A549 (cell line): ENCODE measurements around the gene SLC33A1. TPM values are rescaled to one million over a fixed set of nuclear protein-coding genes. Genes with fewer than 3 reads are reported as not detected.

ENCODE experiments used
- ATAC-seq, 2 experiments: fragments of 200-7000 bp in 1 of 2; fragments of >200 bp in 1 of 2; cut with Nextera tagmentation in 1 of 2; cut with Tn5 transposase in 1 of 2; 3 replicates each; pipeline versions ENCODE4 v1.8.0 to v1.9.1; 2018 to 2020; ENCODE audit warnings: mild to moderate bottlenecking in 1 of 2, moderate library complexity in 1 of 2
- CTCF ChIA-PET: fragments of 300-600 bp; sonication (Branson Sonifier 250); formaldehyde crosslinking; extraction: SDS; loops from one replicate; lab custom pipeline; 2021; ENCODE audit warnings: antibody characterized with exemption, inconsistent platforms; lab: Yijun Ruan, JAX
- POLR2A ChIA-PET: fragments of 350-600 bp; formaldehyde crosslinking; extraction: SDS; loops from one replicate; lab custom pipeline; 2021; ENCODE audit warnings: antibody characterized with exemption, inconsistent platforms; lab: Yijun Ruan, JAX
- DNase-seq, 2 experiments: peaks; one replicate each; pipeline versions ENCODE4 v3.0.0 to v3.0.0-alpha.2; 2011 to 2016; ENCODE audit warnings: low read depth in 1 of 2, low spot score in 1 of 2
- FAIRE-seq: peaks from 2 replicates; lab custom pipeline; 2011; peaks lifted over from hg19 to GRCh38; lab: Jason Lieb, UNC
- H3K27ac ChIP-seq, 2 experiments: fragments of >200 bp; sonication (Bioruptor Twin); formaldehyde crosslinking; 3 replicates each; pipeline ENCODE4 v1.5.1; 2016 to 2017
- H3K4me1 ChIP-seq: fragments of >200 bp; sonication (Bioruptor Twin); formaldehyde crosslinking; 3 replicates; pipeline ENCODE4 v1.6.1; 2016
- H3K4me2 ChIP-seq: fragments of >200 bp; sonication (Bioruptor Twin); formaldehyde crosslinking; 3 replicates; pipeline ENCODE4 v1.6.1; 2016
- H3K4me3 ChIP-seq: fragments of >200 bp; sonication (Bioruptor Twin); formaldehyde crosslinking; 3 replicates; pipeline ENCODE4 v1.5.1; 2016
- H3K9me3 ChIP-seq: fragments of >200 bp; sonication (Bioruptor Twin); formaldehyde crosslinking; 3 replicates; pipeline ENCODE4 v1.6.1; 2016
- CBX2 ChIP-seq: fragments of 200-600 bp; sonication (generic); IDR thresholded peaks from 2 replicates; pipeline ENCODE4 v1.6.1; 2016; ENCODE audit warnings: low read depth, mild to moderate bottlenecking, borderline replicate concordance
- CBX8 ChIP-seq: fragments of 200-600 bp; sonication (generic); IDR thresholded peaks from 2 replicates; pipeline ENCODE4 v1.6.1; 2016
- CHD2 ChIP-seq: fragments of 150-350 bp; IDR thresholded peaks from 2 replicates; pipeline ENCODE4 v1.6.1; 2014; ENCODE audit warnings: low read length; ENCODE audit not compliant: partially characterized antibody
- FOSB ChIP-seq: fragments of 250-450 bp; sonication (Bioruptor Pico); IDR thresholded peaks from 2 replicates; pipeline ENCODE4 v1.5.0; 2020; ENCODE audit warnings: mild to moderate bottlenecking, moderate library complexity
- FOSL2 ChIP-seq, 2 experiments: fragments of 450-650 bp in 1 of 2; fragments of >200 bp in 1 of 2; sonication (Bioruptor Twin) in 1 of 2; formaldehyde crosslinking; IDR thresholded peaks; 2 replicates each; pipeline versions ENCODE4 v1.5.0 to v1.6.1; 2016 to 2020; ENCODE audit warnings: mild to moderate bottlenecking in 1 of 2, moderate library complexity in 1 of 2
- JUN ChIP-seq, 2 experiments: fragments of >200 bp; sonication (Bioruptor Twin); formaldehyde crosslinking; IDR thresholded peaks; 2 replicates in 1 of 2; 3 replicates in 1 of 2; pipeline ENCODE4 v1.6.1; 2016 to 2017
- JUNB ChIP-seq: fragments of >200 bp; sonication (Bioruptor Twin); formaldehyde crosslinking; IDR thresholded peaks from 2 replicates; pipeline ENCODE4 v1.6.1; 2016
- KDM1A ChIP-seq: fragments of 200-600 bp; sonication (generic); IDR thresholded peaks from 2 replicates; pipeline ENCODE4 v1.6.1; 2016; ENCODE audit warnings: low read depth, mild to moderate bottlenecking
- KDM5A ChIP-seq: fragments of 200-600 bp; sonication (generic); IDR thresholded peaks from 2 replicates; pipeline ENCODE4 v1.6.1; 2016; ENCODE audit warnings: antibody characterized with exemption, mild to moderate bottlenecking
- MAZ ChIP-seq: fragments of 150-350 bp; IDR thresholded peaks from 2 replicates; pipeline ENCODE4 v1.6.1; 2014; ENCODE audit warnings: antibody characterized with exemption, low read depth, low read length, borderline replicate concordance
- MYC ChIP-seq: IDR thresholded peaks from 2 replicates; pipeline ENCODE4 v1.6.1; 2012; ENCODE audit warnings: mild to moderate bottlenecking, inconsistent platforms, low read length, improper control_type of control experiment, borderline replicate concordance
- NPAS2 ChIP-seq: fragments of 250-450 bp; sonication (Bioruptor Pico); IDR thresholded peaks from 2 replicates; pipeline ENCODE4 v1.8.0; 2022; ENCODE audit warnings: mild to moderate bottlenecking, moderate library complexity, borderline replicate concordance
- NR3C1 ChIP-seq: fragments of >200 bp; sonication (Bioruptor Twin); formaldehyde crosslinking; IDR thresholded peaks from 3 replicates; pipeline ENCODE4 v1.6.1; 2017
- RARB ChIP-seq: fragments of 250-450 bp; sonication (Bioruptor Pico); IDR thresholded peaks from 2 replicates; pipeline ENCODE4 v1.8.0; 2021; ENCODE audit warnings: mild to moderate bottlenecking, moderate library complexity
- TFCP2L1 ChIP-seq: fragments of 250-450 bp; sonication (Bioruptor Pico); IDR thresholded peaks from 2 replicates; pipeline ENCODE4 v1.5.0; 2021; ENCODE audit warnings: mild to moderate bottlenecking
- TP53 ChIP-seq: fragments of 250-450 bp; sonication (Bioruptor Pico); IDR thresholded peaks from 2 replicates; pipeline ENCODE4 v1.5.0; 2021; ENCODE audit warnings: mild to moderate bottlenecking, moderate library complexity
- ZC3H11A ChIP-seq: fragments of 450-650 bp; IDR thresholded peaks from 2 replicates; pipeline ENCODE4 v1.6.1; 2014; ENCODE audit warnings: antibody characterized with exemption, mild to moderate bottlenecking
- ZFP36 ChIP-seq: fragments of 450-650 bp; IDR thresholded peaks from 2 replicates; pipeline ENCODE4 v1.6.1; 2014; ENCODE audit warnings: borderline replicate concordance; ENCODE audit not compliant: partially characterized antibody
- ZSCAN20 ChIP-seq: fragments of 250-450 bp; sonication (Bioruptor Pico); IDR thresholded peaks from 2 replicates; pipeline ENCODE4 v1.8.0; 2022; ENCODE audit warnings: mild to moderate bottlenecking, moderate library complexity
- WGBS: methylation state at CpG from one replicate; pipeline ENCODE4 v1.1.6; 2017; ENCODE audit errors: missing lambda C conversion rate; 5-methylcytosine and 5-hydroxymethylcytosine counted together
- polyA plus RNA-seq, 4 experiments: library from polyadenylated mRNA; depleted of rRNA in 3 of 4; stranded (reverse); fragments of >200 nt; fragmentation: RNase III in 1 of 4; extraction: RNeasy Plus Mini Kit Qiagen cat#74134 plus additional on column Dnase treatment in 1 of 4; gene quantifications; 2 replicates in 3 of 4; 3 replicates in 1 of 4; pipeline ENCODE4 v1.2.3, GENCODE V29; 2011 to 2017
- TF ChIP-seq, protein P1 (sequence below): fragments of 250-450 bp; sonication (Bioruptor Pico); IDR thresholded peaks from 2 replicates; pipeline ENCODE4 v1.5.0; 2021; ENCODE audit warnings: mild to moderate bottlenecking, moderate library complexity, borderline replicate concordance
- TF ChIP-seq, protein P2 (sequence below): fragments of 450-650 bp; IDR thresholded peaks from 2 replicates; pipeline ENCODE4 v1.6.1; 2014; ENCODE audit warnings: antibody characterized with exemption
- TF ChIP-seq, protein P3 (sequence below): fragments of >200 bp; sonication (Bioruptor Twin); formaldehyde crosslinking; IDR thresholded peaks from 3 replicates; pipeline ENCODE4 v1.5.1; 2016

Gene SLC33A1
- polyA plus RNA-seq, 2 of the 4 experiments (the other 2 are of a cell fraction): 17.0 to 42.6 TPM

DNA sequence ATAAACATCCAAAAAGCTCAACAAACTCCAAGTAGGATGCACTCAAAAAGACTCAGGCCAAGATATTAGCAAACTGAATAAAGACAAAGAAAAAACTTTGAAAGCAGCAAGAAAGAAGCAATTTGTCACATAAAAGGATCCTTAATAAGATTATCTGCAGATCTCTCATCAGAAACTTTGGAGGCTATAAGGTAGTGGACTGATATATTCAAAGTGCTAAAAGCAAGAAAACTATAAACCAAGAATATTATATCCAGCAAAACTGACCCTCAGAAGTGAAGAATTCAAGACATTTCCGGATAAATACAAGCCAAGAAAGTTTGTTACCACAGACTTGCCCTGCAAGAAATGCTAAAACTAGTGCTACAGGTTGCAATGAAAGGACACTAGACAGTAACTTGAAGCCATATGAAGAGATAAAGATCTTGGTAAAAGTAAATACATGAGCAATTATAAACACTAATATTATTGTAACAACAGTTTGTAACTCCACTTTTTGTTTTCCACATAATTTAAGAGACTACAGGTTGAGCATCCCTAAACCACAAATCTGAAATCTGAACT lies 71.8 kb downstream of the SLC33A1 start:
- WGBS: 97% methylated on average over 1 of the region's 1 CpG
- TF ChIP-seq TFCP2L1 (CRISPR knock-in tag): no peak
- no peak for TF ChIP-seq NPAS2 (CRISPR knock-in tag)
- TF ChIP-seq KDM1A: no peak
- TF ChIP-seq, protein P1, sequence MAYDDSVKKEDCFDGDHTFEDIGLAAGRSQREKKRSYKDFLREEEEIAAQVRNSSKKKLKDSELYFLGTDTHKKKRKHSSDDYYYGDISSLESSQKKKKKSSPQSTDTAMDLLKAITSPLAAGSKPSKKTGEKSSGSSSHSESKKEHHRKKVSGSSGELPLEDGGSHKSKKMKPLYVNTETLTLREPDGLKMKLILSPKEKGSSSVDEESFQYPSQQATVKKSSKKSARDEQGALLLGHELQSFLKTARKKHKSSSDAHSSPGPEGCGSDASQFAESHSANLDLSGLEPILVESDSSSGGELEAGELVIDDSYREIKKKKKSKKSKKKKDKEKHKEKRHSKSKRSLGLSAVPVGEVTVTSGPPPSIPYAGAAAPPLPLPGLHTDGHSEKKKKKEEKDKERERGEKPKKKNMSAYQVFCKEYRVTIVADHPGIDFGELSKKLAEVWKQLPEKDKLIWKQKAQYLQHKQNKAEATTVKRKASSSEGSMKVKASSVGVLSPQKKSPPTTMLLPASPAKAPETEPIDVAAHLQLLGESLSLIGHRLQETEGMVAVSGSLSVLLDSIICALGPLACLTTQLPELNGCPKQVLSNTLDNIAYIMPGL (CRISPR knock-in tag): no peak
- TF ChIP-seq, protein P2, sequence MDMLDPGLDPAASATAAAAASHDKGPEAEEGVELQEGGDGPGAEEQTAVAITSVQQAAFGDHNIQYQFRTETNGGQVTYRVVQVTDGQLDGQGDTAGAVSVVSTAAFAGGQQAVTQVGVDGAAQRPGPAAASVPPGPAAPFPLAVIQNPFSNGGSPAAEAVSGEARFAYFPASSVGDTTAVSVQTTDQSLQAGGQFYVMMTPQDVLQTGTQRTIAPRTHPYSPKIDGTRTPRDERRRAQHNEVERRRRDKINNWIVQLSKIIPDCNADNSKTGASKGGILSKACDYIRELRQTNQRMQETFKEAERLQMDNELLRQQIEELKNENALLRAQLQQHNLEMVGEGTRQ: no peak
- TF ChIP-seq MAZ: no peak
- no peak overlapping the region for H3K4me2 ChIP-seq
- H3K27ac ChIP-seq: no peak overlapping the region
- no peak overlapping the region for H3K4me3 ChIP-seq
- no peaks in the 10 kb centered on the region for H3K9me3 ChIP-seq
- no peak for ATAC-seq
- ChIA-PET CTCF (no interaction called here), POLR2A (no interaction called here)
- H3K4me1 ChIP-seq: no peaks in the 10 kb centered on the region
- no peak for DNase-seq
- no peak for FAIRE-seq

DNA sequence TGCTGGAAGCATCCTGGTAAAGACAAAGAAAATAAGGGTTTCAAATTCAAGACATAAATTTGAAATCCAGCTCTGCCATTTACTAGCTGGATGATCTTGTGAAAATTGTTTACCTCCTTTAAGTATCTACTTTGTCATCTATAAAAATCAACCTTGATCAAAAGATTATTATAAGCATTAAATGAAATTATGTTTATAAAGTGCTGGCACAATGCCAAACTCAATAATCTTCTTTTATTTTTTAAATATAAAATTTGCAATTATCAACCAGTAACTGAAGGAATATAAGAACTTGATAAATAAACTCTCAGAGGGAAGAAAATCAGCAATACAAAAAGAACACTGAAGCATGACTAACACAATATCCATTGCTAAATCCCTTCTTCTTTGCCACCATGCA lies 73.9 kb downstream of the SLC33A1 start:
- Histone ChIP-seq H3K4me3 (no peak overlapping the region), H3K4me2 (no peak overlapping the region), H3K4me1 (no peaks in the 10 kb centered on the region), H3K9me3 (no peaks in the 10 kb centered on the region), H3K27ac (no peak overlapping the region)
- ChIA-PET CTCF (interaction anchor here (0.6 to 2.9 kb wide), 5 partner anchors 14 to 1032 kb away, joined by 3 to 10 read pairs (median 3); partner anchors contain the start of gene C3orf33), POLR2A (no interaction called here)
- TF ChIP-seq TP53 (CRISPR knock-in tag) (no peak), NPAS2 (CRISPR knock-in tag) (no peak), CHD2 (no peak), CBX8 (no peak), FOSB (CRISPR knock-in tag) (no peak), CBX2 (no peak), FOSL2 (IDR thresholded peaks at IDR 0.05) (no peak), FOSL2 (CRISPR knock-in tag; IDR thresholded peaks at IDR 0.05) (no peak), NR3C1 (no peak), MAZ (no peak), JUN (IDR thresholded peaks at IDR 0.05) (no peak), MYC (no peak), ZSCAN20 (no peak), ZFP36 (no peak), ZC3H11A (no peak), KDM5A (no peak), JUNB (no peak), RARB (no peak)
- TF ChIP-seq, protein P3, sequence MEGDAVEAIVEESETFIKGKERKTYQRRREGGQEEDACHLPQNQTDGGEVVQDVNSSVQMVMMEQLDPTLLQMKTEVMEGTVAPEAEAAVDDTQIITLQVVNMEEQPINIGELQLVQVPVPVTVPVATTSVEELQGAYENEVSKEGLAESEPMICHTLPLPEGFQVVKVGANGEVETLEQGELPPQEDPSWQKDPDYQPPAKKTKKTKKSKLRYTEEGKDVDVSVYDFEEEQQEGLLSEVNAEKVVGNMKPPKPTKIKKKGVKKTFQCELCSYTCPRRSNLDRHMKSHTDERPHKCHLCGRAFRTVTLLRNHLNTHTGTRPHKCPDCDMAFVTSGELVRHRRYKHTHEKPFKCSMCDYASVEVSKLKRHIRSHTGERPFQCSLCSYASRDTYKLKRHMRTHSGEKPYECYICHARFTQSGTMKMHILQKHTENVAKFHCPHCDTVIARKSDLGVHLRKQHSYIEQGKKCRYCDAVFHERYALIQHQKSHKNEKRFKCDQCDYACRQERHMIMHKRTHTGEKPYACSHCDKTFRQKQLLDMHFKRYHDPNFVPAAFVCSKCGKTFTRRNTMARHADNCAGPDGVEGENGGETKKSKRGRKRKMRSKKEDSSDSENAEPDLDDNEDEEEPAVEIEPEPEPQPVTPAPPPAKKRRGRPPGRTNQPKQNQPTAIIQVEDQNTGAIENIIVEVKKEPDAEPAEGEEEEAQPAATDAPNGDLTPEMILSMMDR: no peak
- FAIRE-seq: no peak
- no peak for ATAC-seq
- no peak for DNase-seq
